WTC11 (cell line): ENCODE measurements around the gene KCNS3.
A peak's percentile ranks its signal among the peaks of the same experiment; 100 is the strongest.

Experiments
- ARID4B ChIP-seq: sonication (generic); formaldehyde crosslinking; IDR thresholded peaks from 2 replicates; pipeline ENCODE4 v1.8.0; 2023; ENCODE audit warnings: missing genetic modification reagents, mild to moderate bottlenecking, borderline replicate concordance
- ATF2 ChIP-seq: sonication (generic); formaldehyde crosslinking; IDR thresholded peaks from 2 replicates; pipeline ENCODE4 v1.8.1; 2022; ENCODE audit warnings: low read depth, missing genetic modification reagents, borderline replicate concordance
- CREB1 ChIP-seq: sonication (generic); formaldehyde crosslinking; IDR thresholded peaks from 2 replicates; pipeline ENCODE4 v1.8.0; 2023; ENCODE audit warnings: mild to moderate bottlenecking, missing genetic modification reagents
- FOXJ3 ChIP-seq: sonication (generic); formaldehyde crosslinking; IDR thresholded peaks from 2 replicates; pipeline ENCODE4 v1.9.0; 2021; ENCODE audit warnings: missing genetic modification reagents, mild to moderate bottlenecking, borderline replicate concordance
- GABPB1 ChIP-seq: sonication (generic); formaldehyde crosslinking; IDR thresholded peaks from 2 replicates; pipeline ENCODE4 v1.8.1; 2023; ENCODE audit warnings: mild to moderate bottlenecking, missing genetic modification reagents
- MXD4 ChIP-seq: fragments of 250-450 bp; sonication (Bioruptor Pico); IDR thresholded peaks from 2 replicates; pipeline ENCODE4 v1.8.0; 2021; ENCODE audit warnings: mild to moderate bottlenecking, moderate library complexity, borderline replicate concordance
- ZNF121 ChIP-seq: sonication (generic); formaldehyde crosslinking; IDR thresholded peaks from 2 replicates; pipeline ENCODE4 v1.8.0; 2023; ENCODE audit warnings: missing genetic modification reagents
- TF ChIP-seq, protein P1 (sequence below): fragments of 200-600 bp; IDR thresholded peaks from 2 replicates; pipeline ENCODE4 v1.8.0; 2022; ENCODE audit warnings: antibody characterized with exemption
- TF ChIP-seq, protein P2 (sequence below): fragments of 250-450 bp; sonication (Bioruptor Pico); IDR thresholded peaks from 2 replicates; pipeline ENCODE4 v1.9.0; 2021; ENCODE audit warnings: mild to moderate bottlenecking
- TF ChIP-seq, protein P3 (sequence below): sonication (generic); formaldehyde crosslinking; IDR thresholded peaks from 2 replicates; pipeline ENCODE4 v1.8.0; 2022; ENCODE audit warnings: mild to moderate bottlenecking, missing genetic modification reagents
- TF ChIP-seq, protein P4 (sequence below): fragments of 250-450 bp; sonication (Bioruptor Pico); IDR thresholded peaks from 2 replicates; pipeline ENCODE4 v1.9.0; 2021; ENCODE audit warnings: mild to moderate bottlenecking, borderline replicate concordance

- TF ChIP-seq, protein P1, sequence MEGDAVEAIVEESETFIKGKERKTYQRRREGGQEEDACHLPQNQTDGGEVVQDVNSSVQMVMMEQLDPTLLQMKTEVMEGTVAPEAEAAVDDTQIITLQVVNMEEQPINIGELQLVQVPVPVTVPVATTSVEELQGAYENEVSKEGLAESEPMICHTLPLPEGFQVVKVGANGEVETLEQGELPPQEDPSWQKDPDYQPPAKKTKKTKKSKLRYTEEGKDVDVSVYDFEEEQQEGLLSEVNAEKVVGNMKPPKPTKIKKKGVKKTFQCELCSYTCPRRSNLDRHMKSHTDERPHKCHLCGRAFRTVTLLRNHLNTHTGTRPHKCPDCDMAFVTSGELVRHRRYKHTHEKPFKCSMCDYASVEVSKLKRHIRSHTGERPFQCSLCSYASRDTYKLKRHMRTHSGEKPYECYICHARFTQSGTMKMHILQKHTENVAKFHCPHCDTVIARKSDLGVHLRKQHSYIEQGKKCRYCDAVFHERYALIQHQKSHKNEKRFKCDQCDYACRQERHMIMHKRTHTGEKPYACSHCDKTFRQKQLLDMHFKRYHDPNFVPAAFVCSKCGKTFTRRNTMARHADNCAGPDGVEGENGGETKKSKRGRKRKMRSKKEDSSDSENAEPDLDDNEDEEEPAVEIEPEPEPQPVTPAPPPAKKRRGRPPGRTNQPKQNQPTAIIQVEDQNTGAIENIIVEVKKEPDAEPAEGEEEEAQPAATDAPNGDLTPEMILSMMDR: peak; percentile 83
- TF ChIP-seq FOXJ3 (CRISPR knock-in tag) (no peak), CREB1 (CRISPR knock-in tag) (no peak), MXD4 (CRISPR knock-in tag) (no peak), ATF2 (no peak), ARID4B (CRISPR knock-in tag) (no peak), GABPB1 (CRISPR knock-in tag) (no peak), ZNF121 (CRISPR knock-in tag) (peak; percentile 94)
- TF ChIP-seq, protein P2, sequence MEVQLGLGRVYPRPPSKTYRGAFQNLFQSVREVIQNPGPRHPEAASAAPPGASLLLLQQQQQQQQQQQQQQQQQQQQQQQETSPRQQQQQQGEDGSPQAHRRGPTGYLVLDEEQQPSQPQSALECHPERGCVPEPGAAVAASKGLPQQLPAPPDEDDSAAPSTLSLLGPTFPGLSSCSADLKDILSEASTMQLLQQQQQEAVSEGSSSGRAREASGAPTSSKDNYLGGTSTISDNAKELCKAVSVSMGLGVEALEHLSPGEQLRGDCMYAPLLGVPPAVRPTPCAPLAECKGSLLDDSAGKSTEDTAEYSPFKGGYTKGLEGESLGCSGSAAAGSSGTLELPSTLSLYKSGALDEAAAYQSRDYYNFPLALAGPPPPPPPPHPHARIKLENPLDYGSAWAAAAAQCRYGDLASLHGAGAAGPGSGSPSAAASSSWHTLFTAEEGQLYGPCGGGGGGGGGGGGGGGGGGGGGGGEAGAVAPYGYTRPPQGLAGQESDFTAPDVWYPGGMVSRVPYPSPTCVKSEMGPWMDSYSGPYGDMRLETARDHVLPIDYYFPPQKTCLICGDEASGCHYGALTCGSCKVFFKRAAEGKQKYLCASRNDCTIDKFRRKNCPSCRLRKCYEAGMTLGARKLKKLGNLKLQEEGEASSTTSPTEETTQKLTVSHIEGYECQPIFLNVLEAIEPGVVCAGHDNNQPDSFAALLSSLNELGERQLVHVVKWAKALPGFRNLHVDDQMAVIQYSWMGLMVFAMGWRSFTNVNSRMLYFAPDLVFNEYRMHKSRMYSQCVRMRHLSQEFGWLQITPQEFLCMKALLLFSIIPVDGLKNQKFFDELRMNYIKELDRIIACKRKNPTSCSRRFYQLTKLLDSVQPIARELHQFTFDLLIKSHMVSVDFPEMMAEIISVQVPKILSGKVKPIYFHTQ (CRISPR knock-in tag): no peak
- TF ChIP-seq, protein P3, sequence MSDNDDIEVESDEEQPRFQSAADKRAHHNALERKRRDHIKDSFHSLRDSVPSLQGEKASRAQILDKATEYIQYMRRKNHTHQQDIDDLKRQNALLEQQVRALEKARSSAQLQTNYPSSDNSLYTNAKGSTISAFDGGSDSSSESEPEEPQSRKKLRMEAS (CRISPR knock-in tag): no peak
- TF ChIP-seq, protein P4, sequence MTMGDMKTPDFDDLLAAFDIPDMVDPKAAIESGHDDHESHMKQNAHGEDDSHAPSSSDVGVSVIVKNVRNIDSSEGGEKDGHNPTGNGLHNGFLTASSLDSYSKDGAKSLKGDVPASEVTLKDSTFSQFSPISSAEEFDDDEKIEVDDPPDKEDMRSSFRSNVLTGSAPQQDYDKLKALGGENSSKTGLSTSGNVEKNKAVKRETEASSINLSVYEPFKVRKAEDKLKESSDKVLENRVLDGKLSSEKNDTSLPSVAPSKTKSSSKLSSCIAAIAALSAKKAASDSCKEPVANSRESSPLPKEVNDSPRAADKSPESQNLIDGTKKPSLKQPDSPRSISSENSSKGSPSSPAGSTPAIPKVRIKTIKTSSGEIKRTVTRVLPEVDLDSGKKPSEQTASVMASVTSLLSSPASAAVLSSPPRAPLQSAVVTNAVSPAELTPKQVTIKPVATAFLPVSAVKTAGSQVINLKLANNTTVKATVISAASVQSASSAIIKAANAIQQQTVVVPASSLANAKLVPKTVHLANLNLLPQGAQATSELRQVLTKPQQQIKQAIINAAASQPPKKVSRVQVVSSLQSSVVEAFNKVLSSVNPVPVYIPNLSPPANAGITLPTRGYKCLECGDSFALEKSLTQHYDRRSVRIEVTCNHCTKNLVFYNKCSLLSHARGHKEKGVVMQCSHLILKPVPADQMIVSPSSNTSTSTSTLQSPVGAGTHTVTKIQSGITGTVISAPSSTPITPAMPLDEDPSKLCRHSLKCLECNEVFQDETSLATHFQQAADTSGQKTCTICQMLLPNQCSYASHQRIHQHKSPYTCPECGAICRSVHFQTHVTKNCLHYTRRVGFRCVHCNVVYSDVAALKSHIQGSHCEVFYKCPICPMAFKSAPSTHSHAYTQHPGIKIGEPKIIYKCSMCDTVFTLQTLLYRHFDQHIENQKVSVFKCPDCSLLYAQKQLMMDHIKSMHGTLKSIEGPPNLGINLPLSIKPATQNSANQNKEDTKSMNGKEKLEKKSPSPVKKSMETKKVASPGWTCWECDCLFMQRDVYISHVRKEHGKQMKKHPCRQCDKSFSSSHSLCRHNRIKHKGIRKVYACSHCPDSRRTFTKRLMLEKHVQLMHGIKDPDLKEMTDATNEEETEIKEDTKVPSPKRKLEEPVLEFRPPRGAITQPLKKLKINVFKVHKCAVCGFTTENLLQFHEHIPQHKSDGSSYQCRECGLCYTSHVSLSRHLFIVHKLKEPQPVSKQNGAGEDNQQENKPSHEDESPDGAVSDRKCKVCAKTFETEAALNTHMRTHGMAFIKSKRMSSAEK (CRISPR knock-in tag): no peak
Observed at GRCh38 chr2:17851731-17852585, 26.5 kb upstream of the KCNS3 start.
